Natural killer cell (primary cell): ENCODE results near the gene SLC36A4. TPM values are rescaled to one million over a fixed set of nuclear protein-coding genes. Genes with fewer than 3 reads are reported as not detected.
A peak's percentile ranks its signal among the peaks of the same experiment; 100 is the strongest.

ENCODE experiments used
- ATAC-seq, 3 donors: fragments of 150-1000 bp in 2 of 3; fragments of 200-7000 bp in 1 of 3; cut with Tn5 transposase; 1 replicate in 1 of 3; 2 replicates in 2 of 3; pipeline ENCODE4 v1.10.0; 2021; ENCODE audit warnings: mild to moderate bottlenecking in 2 of 3, moderate library complexity in 2 of 3
- DNase-seq, 2 donors: peaks; one replicate each; pipeline versions ENCODE4 v3.0.0 to v3.0.0-alpha.2; 2013 to 2021; ENCODE audit warnings: mixed read lengths in 1 of 2
- H3K27ac ChIP-seq: one replicate; pipeline ENCODE4 v1.5.1; 2013; ENCODE audit warnings: mild to moderate bottlenecking, low read length
- H3K27me3 ChIP-seq: one replicate; pipeline ENCODE4 v1.6.1; 2013; ENCODE audit warnings: low read length; ENCODE audit not compliant: control insufficient read depth, insufficient read depth
- H3K36me3 ChIP-seq: one replicate; pipeline ENCODE4 v1.6.1; 2013; ENCODE audit warnings: low read length; ENCODE audit not compliant: control insufficient read depth, insufficient read depth
- H3K4me1 ChIP-seq: one replicate; pipeline ENCODE4 v1.6.1; 2013; ENCODE audit warnings: low read length; ENCODE audit not compliant: control insufficient read depth, insufficient read depth
- H3K4me3 ChIP-seq: one replicate; pipeline ENCODE4 v1.5.1; 2013; ENCODE audit warnings: low read length
- H3K9me3 ChIP-seq: one replicate; pipeline ENCODE4 v1.6.1; 2013; ENCODE audit warnings: low read length; ENCODE audit not compliant: control insufficient read depth, insufficient read depth
- H3K27ac Mint-ChIP-seq, 2 donors: one replicate each; pipeline ENCODE4 v1.8.0; 2022; ENCODE audit warnings: mild to moderate bottlenecking in 2 of 2, mixed read lengths in 2 of 2, moderate library complexity in 1 of 2
- H3K27me3 Mint-ChIP-seq, 2 donors: one replicate each; pipeline ENCODE4 v1.8.0; 2022; ENCODE audit warnings: low read depth in 2 of 2, mixed read lengths in 2 of 2
- H3K36me3 Mint-ChIP-seq: one replicate; pipeline ENCODE4 v1.8.0; 2022; ENCODE audit warnings: mixed read lengths
- H3K4me1 Mint-ChIP-seq, 2 donors: one replicate each; pipeline ENCODE4 v1.8.0; 2022; ENCODE audit warnings: mixed read lengths in 2 of 2
- H3K4me3 Mint-ChIP-seq: one replicate; pipeline ENCODE4 v1.8.0; 2022; ENCODE audit warnings: mild to moderate bottlenecking, moderate library complexity, mixed read lengths
- H3K9me3 Mint-ChIP-seq, 2 donors: one replicate each; pipeline ENCODE4 v1.8.0; 2022; ENCODE audit warnings: mixed read lengths in 2 of 2
- CTCF ChIP-seq: fragments of 200-600 bp; IDR thresholded peaks from one replicate; pipeline ENCODE4 v1.8.0; 2022; ENCODE audit warnings: antibody characterized with exemption
- WGBS: methylation state at CpG from one replicate; pipeline ENCODE4 v1.1.7; 2013; ENCODE audit warnings: missing lambda C conversion rate; ENCODE audit not compliant: insufficient coverage; 5-methylcytosine and 5-hydroxymethylcytosine counted together
- intact Hi-C: fragments of 100-400 bp; cut with micrococcal nuclease; formaldehyde crosslinking; loops from one replicate; pipeline ENCODE4 v1.14.2; 2022
- total RNA-seq, 4 donors: library from RNA; stranded (reverse); fragments of 120-200 nt in 1 of 4; gene quantifications; one replicate each; pipeline versions ENCODE4 v1.2.3 to v1.2.4, GENCODE V29; 2013 to 2022

The SLC36A4 gene
- total RNA-seq, 3 donors from 2014 or later (not counting 1 experiment from before 2014, with no cell fraction given) = 14.2 to 17.0 (median 14.6) TPM

- Mint-ChIP-seq H3K4me3 (peak overlapping the region; percentile 84), H3K36me3 (no peaks in the 10 kb centered on the region), H3K27ac (peak overlapping the region; percentile 91 to 95), H3K9me3 (no peaks in the 10 kb centered on the region), H3K27me3 (peaks cover 12 to 16% of the 10 kb centered on the region in 2 donors), H3K4me1 (peaks cover 8 to 11% of the 10 kb centered on the region in 2 donors)
- Histone ChIP-seq H3K4me3 (peak overlapping the region; percentile 78), H3K27ac (peak overlapping the region; percentile 95), H3K36me3 (no peaks in the 10 kb centered on the region), H3K9me3 (no peaks in the 10 kb centered on the region), H3K4me1 (no peaks in the 10 kb centered on the region), H3K27me3 (peaks cover 5% of the 10 kb centered on the region)
- intact Hi-C loops = loop anchor here (5.0 kb wide), 1 partner anchor 1294 kb away; the partner anchor contains the start of genes ANKRD49 and MRE11
- DNase-seq (no peak), ATAC-seq (no peak)
- 20% methylated on average over 8 of the region's 14 CpGs for WGBS
- no peak for TF ChIP-seq CTCF
Observed at GRCh38 chr11:93198215-93198845, 539 bp upstream of the SLC36A4 start.

DNA sequence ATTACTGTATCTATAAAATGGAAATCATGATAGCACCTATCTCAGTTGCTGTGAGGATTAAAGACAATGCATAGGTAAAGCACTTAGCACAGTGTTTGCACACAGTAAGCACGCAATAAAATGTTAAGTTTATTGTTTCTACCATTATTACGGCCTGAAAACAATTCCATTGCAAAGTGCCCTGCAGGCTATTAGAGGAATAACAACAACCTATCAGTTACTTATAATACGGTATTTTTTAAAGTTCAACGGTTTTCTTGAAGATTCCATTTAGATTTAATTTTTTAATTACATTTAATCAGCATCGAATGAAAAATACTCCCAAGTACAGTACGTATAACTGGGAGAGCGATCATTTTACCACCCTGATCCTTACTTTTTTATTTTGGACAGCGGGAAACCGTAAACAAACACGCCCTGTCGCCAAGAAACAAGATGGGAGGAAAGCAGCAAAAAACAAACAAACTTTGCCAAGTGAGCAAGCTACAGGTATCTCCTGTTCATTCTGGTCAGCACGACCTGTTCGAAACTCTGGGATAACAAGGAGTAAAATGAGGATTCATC, 893 bp downstream of the SLC36A4 start:
- ATAC-seq = no peak
- WGBS = 13% methylated on average over 11 of the region's 13 CpGs
- Mint-ChIP-seq H3K4me1 (peaks cover 11 to 12% of the 10 kb centered on the region in 2 donors), H3K9me3 (no peaks in the 10 kb centered on the region), H3K27me3 (peaks cover 6 to 10% of the 10 kb centered on the region in 2 donors), H3K36me3 (no peaks in the 10 kb centered on the region), H3K4me3 (peak overlapping the region; percentile 93), H3K27ac (peak overlapping the region; percentile 91 to 95)
- DNase-seq = no peak
- peak overlapping the region; percentile 95 for H3K27ac ChIP-seq
- H3K4me3 ChIP-seq = peak overlapping the region; percentile 78
- H3K27me3 ChIP-seq = peaks cover 3% of the 10 kb centered on the region
- no peaks in the 10 kb centered on the region for H3K36me3 ChIP-seq
- no peaks in the 10 kb centered on the region for H3K9me3 ChIP-seq
- intact Hi-C loops = loop anchor here (5.0 kb wide), 1 partner anchor 1295 kb away; the partner anchor contains the start of genes ANKRD49 and MRE11
- no peaks in the 10 kb centered on the region for H3K4me1 ChIP-seq
- peak; percentile 42 for TF ChIP-seq CTCF

DNA sequence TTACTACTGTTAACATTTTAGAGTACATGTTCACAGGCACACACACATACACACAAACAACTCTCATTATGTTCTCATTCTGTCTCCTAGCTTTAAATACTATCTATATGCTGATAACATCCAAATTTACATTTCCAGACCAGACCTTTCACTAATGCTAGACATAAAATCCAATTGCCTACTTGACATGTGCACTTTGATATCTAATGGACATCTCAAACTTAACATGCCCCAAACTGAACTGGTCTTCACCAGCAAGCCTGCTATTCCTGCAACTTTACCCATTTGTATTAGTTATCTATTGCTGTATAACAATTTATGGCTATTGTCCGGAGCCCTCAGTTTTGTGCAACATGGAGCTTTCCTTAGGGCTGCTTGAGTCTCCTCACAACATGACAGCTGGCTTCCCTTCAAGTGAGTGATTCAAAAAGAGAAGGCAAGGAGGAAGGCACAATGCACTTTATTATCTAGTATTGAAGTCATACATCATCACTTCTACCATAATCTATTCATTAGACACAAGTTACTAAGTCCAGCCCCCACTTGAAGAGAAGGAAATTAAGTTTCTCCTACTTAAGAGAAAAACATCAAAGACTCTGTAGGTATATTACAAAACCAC, 3.0 kb downstream of the SLC36A4 start:
- no peak for TF ChIP-seq CTCF
- H3K9me3 ChIP-seq = no peaks in the 10 kb centered on the region
- no peaks in the 10 kb centered on the region for H3K36me3 ChIP-seq
- H3K27me3 Mint-ChIP-seq = no peaks in the 10 kb centered on the region
- H3K27me3 ChIP-seq = no peaks in the 10 kb centered on the region
- WGBS = no CpG with 5 or more reads among the region's 1 CpG
- ATAC-seq = no peak
- DNase-seq = no peak
- H3K4me1 ChIP-seq = no peaks in the 10 kb centered on the region
- no peak overlapping the region for H3K4me3 Mint-ChIP-seq
- peaks cover 11 to 13% of the 10 kb centered on the region in 2 donors for H3K4me1 Mint-ChIP-seq
- H3K4me3 ChIP-seq = no peak overlapping the region
- H3K9me3 Mint-ChIP-seq = no peaks in the 10 kb centered on the region
- no peaks in the 10 kb centered on the region for H3K36me3 Mint-ChIP-seq
- intact Hi-C loops = loop anchor here (5.0 kb wide), 1 partner anchor 1298 kb away; the partner anchor contains the start of genes ANKRD49 and MRE11
- peak overlapping the region in 1 of 2 donors; percentile 17 for H3K27ac Mint-ChIP-seq
- H3K27ac ChIP-seq = no peak overlapping the region
